Osteoblast (primary cell): ENCODE results near the gene PTPRF. TPM values are rescaled to one million over a fixed set of nuclear protein-coding genes. Genes with fewer than 3 reads are reported as not detected.

Experiments used
- DNase-seq: peaks from one replicate; pipeline ENCODE4 v3.0.0; 2011; ENCODE audit warnings: low spot score, mixed read lengths; ENCODE audit not compliant: insufficient read length; ENCODE audit errors: missing footprints
- H2AFZ ChIP-seq: 2 replicates; pipeline ENCODE4 v1.6.0; 2011; ENCODE audit warnings: mild to moderate bottlenecking, low read length
- H3K27ac ChIP-seq: 2 replicates; pipeline ENCODE4 v1.5.1; 2011; ENCODE audit warnings: mild to moderate bottlenecking, low read depth, low read length, moderate library complexity
- H3K27me3 ChIP-seq: 2 replicates; pipeline ENCODE4 v1.6.0; 2012; ENCODE audit warnings: mild to moderate bottlenecking, control low read depth, inconsistent platforms, low read length, moderate library complexity; ENCODE audit not compliant: insufficient read depth
- H3K36me3 ChIP-seq: 2 replicates; pipeline ENCODE4 v1.5.1; 2011; ENCODE audit warnings: mild to moderate bottlenecking, low read length, control low read depth, moderate library complexity; ENCODE audit not compliant: insufficient read depth
- H3K4me1 ChIP-seq: 2 replicates; pipeline ENCODE4 v1.5.1; 2011; ENCODE audit warnings: mild to moderate bottlenecking, low read length, control low read depth, moderate library complexity; ENCODE audit not compliant: insufficient read depth
- H3K4me2 ChIP-seq: 2 replicates; pipeline ENCODE4 v1.6.0; 2011; ENCODE audit warnings: mild to moderate bottlenecking, low read length; ENCODE audit not compliant: insufficient read depth
- H3K4me3 ChIP-seq: fragments of 200-600 bp; sonication (generic); 3 replicates; pipeline ENCODE4 v1.5.1; 2012; ENCODE audit warnings: mild to moderate bottlenecking, low read length, inconsistent platforms; ENCODE audit not compliant: insufficient read depth
- H3K79me2 ChIP-seq: 2 replicates; pipeline ENCODE4 v1.6.0; 2012; ENCODE audit warnings: mild to moderate bottlenecking, low read length, control low read depth, inconsistent platforms; ENCODE audit not compliant: insufficient read depth
- H3K9me3 ChIP-seq: 2 replicates; pipeline ENCODE4 v1.5.1; 2011; ENCODE audit warnings: low read depth, low read length, control low read depth
- H4K20me1 ChIP-seq: 2 replicates; pipeline ENCODE4 v1.6.0; 2012; ENCODE audit warnings: mild to moderate bottlenecking, low read length, control low read depth; ENCODE audit not compliant: insufficient read depth
- CTCF ChIP-seq: IDR thresholded peaks from 2 replicates; pipeline ENCODE4 v1.5.1; 2011; ENCODE audit warnings: mild to moderate bottlenecking, low read depth, low read length, moderate library complexity; ENCODE audit errors: extremely low read depth
- total RNA-seq: library from RNA; depleted of rRNA; stranded (reverse); fragments of >200 nt; gene quantifications from 2 replicates; pipeline ENCODE4 v1.2.3, GENCODE V29; 2012

Gene PTPRF
- total RNA-seq, 1 donor = 13.0 TPM

- no peaks in the 10 kb centered on the region for H3K27me3 ChIP-seq
- DNase-seq = no peak
- no peaks in the 10 kb centered on the region for H3K4me1 ChIP-seq
- H4K20me1 ChIP-seq = no peaks in the 10 kb centered on the region
- H2AFZ ChIP-seq = no peak overlapping the region
- no peaks in the 10 kb centered on the region for H3K36me3 ChIP-seq
- no peaks in the 10 kb centered on the region for H3K79me2 ChIP-seq
- no peak overlapping the region for H3K27ac ChIP-seq
- no peak for TF ChIP-seq CTCF
- H3K4me2 ChIP-seq = no peak overlapping the region
- no peaks in the 10 kb centered on the region for H3K9me3 ChIP-seq
- H3K4me3 ChIP-seq = no peak overlapping the region
Measured at GRCh38 chr1:43512133-43512532, 18.6 kb upstream of the PTPRF start.

DNA sequence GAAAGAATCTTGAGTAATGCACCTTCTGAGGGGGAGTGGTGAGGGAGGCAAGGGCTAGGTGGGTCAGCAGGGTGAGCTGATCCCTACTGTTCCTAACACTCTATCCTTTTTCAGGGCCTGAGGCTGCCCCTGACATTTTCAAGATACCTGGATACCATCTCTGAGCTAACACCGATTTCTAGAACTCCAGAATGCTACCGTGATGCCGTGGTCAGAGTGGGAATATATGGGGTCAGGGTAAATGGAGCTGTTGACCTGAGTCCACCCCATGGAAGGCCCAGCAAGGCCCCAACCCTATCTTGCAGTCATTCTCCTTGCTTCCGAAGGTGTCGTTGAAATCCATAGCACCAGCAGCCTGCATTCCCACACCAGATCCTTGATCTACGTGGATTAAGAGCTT, 18.0 kb upstream of the PTPRF start:
- H3K27ac ChIP-seq = no peak overlapping the region
- TF ChIP-seq CTCF = no peak

GRCh38 chr1:43513471-43514173, 17.1 kb upstream of the PTPRF start:
- no peaks in the 10 kb centered on the region for H3K9me3 ChIP-seq
- no peak for DNase-seq
- H3K36me3 ChIP-seq = no peaks in the 10 kb centered on the region
- no peak overlapping the region for H3K4me3 ChIP-seq
- no peak overlapping the region for H3K4me2 ChIP-seq
- no peaks in the 10 kb centered on the region for H3K4me1 ChIP-seq
- no peak for TF ChIP-seq CTCF
- H4K20me1 ChIP-seq = no peaks in the 10 kb centered on the region
- no peaks in the 10 kb centered on the region for H3K79me2 ChIP-seq
- H3K27ac ChIP-seq = no peak overlapping the region
- no peak overlapping the region for H2AFZ ChIP-seq
- no peaks in the 10 kb centered on the region for H3K27me3 ChIP-seq

More for the DNA sequence above, 18.0 kb upstream of the PTPRF start:
- H3K36me3 ChIP-seq = no peaks in the 10 kb centered on the region
- H2AFZ ChIP-seq = no peak overlapping the region
- H3K27me3 ChIP-seq = no peaks in the 10 kb centered on the region
- no peak overlapping the region for H3K4me3 ChIP-seq
- no peaks in the 10 kb centered on the region for H4K20me1 ChIP-seq
- no peaks in the 10 kb centered on the region for H3K9me3 ChIP-seq
- DNase-seq = no peak
- H3K4me2 ChIP-seq = no peak overlapping the region
- no peaks in the 10 kb centered on the region for H3K79me2 ChIP-seq
- no peaks in the 10 kb centered on the region for H3K4me1 ChIP-seq

- H3K27ac ChIP-seq = no peak overlapping the region
- no peaks in the 10 kb centered on the region for H3K9me3 ChIP-seq
- TF ChIP-seq CTCF = no peak
- H3K4me2 ChIP-seq = no peak overlapping the region
- peaks cover 5% of the 10 kb centered on the region for H3K27me3 ChIP-seq
- peaks cover 5% of the 10 kb centered on the region for H3K4me1 ChIP-seq
- DNase-seq = no peak
- no peak overlapping the region for H3K4me3 ChIP-seq
- no peak overlapping the region for H2AFZ ChIP-seq
- H4K20me1 ChIP-seq = no peaks in the 10 kb centered on the region
- H3K36me3 ChIP-seq = no peaks in the 10 kb centered on the region
- no peaks in the 10 kb centered on the region for H3K79me2 ChIP-seq
Measured at GRCh38 chr1:43518935-43519686, 11.6 kb upstream of the PTPRF start.
